Activated CD4-positive, alpha-beta T cell treated with anti-CD3 and anti-CD28 coated beads, Interleukin-2, amount 10 ng/mL, durations not matched to agents 7 days and 5 days (primary cell): ENCODE data around the gene LRRN4CL. TPM values are rescaled to one million over a fixed set of nuclear protein-coding genes. Genes with fewer than 3 reads are reported as not detected.

Source experiments
- total RNA-seq, 2 experiments: library from RNA; stranded (reverse); gene quantifications; one replicate each; pipeline ENCODE4 v1.2.3, GENCODE V29; 2021

LRRN4CL gene
- total RNA-seq, 2 experiments from 2014 or later, result 0.17 to 0.40 TPM

Other genes starting within 250 kb of the LRRN4CL start
- gene AHNAK, start 142.7 kb downstream of the LRRN4CL start, total RNA-seq, result 100 to 1,000 TPM; 206 to 237 TPM
- gene EEF1G, start 115.6 kb downstream of the LRRN4CL start, total RNA-seq, result 1,000 to 10,000 TPM; 1,239 to 1,470 TPM
- gene TUT1, start 98.0 kb downstream of the LRRN4CL start, total RNA-seq, result 10 to 100 TPM; 24.1 to 26.0 TPM
- gene MTA2, start 87.7 kb downstream of the LRRN4CL start, total RNA-seq, result 100 to 1,000 TPM; 270 to 299 TPM
- gene EML3, start 76.8 kb downstream of the LRRN4CL start, total RNA-seq, result 100 to 1,000 TPM; 137 to 144 TPM
- 1 to 10 TPM; 1.0 to 1.3 TPM for gene ROM1, start 76.3 kb downstream of the LRRN4CL start, total RNA-seq
- gene B3GAT3, start 67.5 kb downstream of the LRRN4CL start, total RNA-seq, result 10 to 100 TPM; 63.4 to 71.1 TPM
- 100 to 1,000 TPM; 290 to 291 TPM for gene GANAB, start 42.9 kb downstream of the LRRN4CL start, total RNA-seq
- gene INTS5, start 36.2 kb downstream of the LRRN4CL start, total RNA-seq, result 10 to 100 TPM; 26.3 to 27.6 TPM
- 10 to 100 TPM; 86.0 to 93.9 TPM for gene C11orf98, start 24.3 kb downstream of the LRRN4CL start, total RNA-seq
- gene CSKMT, start 24.2 kb downstream of the LRRN4CL start, total RNA-seq, result 10 to 100 TPM; 11.0 to 18.2 TPM
- gene UQCC3, start 17.9 kb downstream of the LRRN4CL start, total RNA-seq, result 1 to 10 TPM; 6.7 to 7.4 TPM
- gene LBHD1, start 17.3 kb downstream of the LRRN4CL start, total RNA-seq, result 10 to 100 TPM; 19.5 to 21.3 TPM
- gene UBXN1, start 10.5 kb downstream of the LRRN4CL start, total RNA-seq, result 100 to 1,000 TPM; 126 to 146 TPM
- 10 to 100 TPM; 28.3 to 41.0 TPM for gene BSCL2, start 17.9 kb upstream of the LRRN4CL start, total RNA-seq
- not detected for gene GNG3, start 18.1 kb upstream of the LRRN4CL start, total RNA-seq
- 10 to 100 TPM; 67.9 to 69.0 TPM for gene HNRNPUL2, start 37.9 kb upstream of the LRRN4CL start, total RNA-seq
- 10 to 100 TPM; 51.1 to 59.9 TPM for gene TTC9C, start 39.0 kb upstream of the LRRN4CL start, total RNA-seq
- gene ZBTB3, start 64.6 kb upstream of the LRRN4CL start, total RNA-seq, result 10 to 100 TPM; 14.3 to 18.5 TPM
- gene POLR2G, start 72.0 kb upstream of the LRRN4CL start, total RNA-seq, result 10 to 100 TPM; 87.2 to 99.8 TPM
- gene TAF6L, start 81.9 kb upstream of the LRRN4CL start, total RNA-seq, result 10 to 100 TPM; 17.7 to 19.4 TPM
- 10 to 100 TPM; 46.8 to 55.9 TPM for gene TMEM179B, start 97.9 kb upstream of the LRRN4CL start, total RNA-seq
- 10 to 100 TPM; 17.9 to 19.4 TPM for gene TMEM223, start 102.5 kb upstream of the LRRN4CL start, total RNA-seq
- gene NXF1, start 115.9 kb upstream of the LRRN4CL start, total RNA-seq, result 100 to 1,000 TPM; 110 to 121 TPM
- gene STX5, start 142.5 kb upstream of the LRRN4CL start, total RNA-seq, result 10 to 100 TPM; 34.1 to 41.0 TPM
- under 1 TPM in 1 of 2 experiments, not detected in 1; 0.48 TPM for gene TEX54, start 143.3 kb upstream of the LRRN4CL start, total RNA-seq
- gene WDR74, start 150.1 kb upstream of the LRRN4CL start, total RNA-seq, result 10 to 100 TPM; 53.8 to 60.4 TPM
- gene SLC3A2, start 191.4 kb upstream of the LRRN4CL start, total RNA-seq, result 100 to 1,000 TPM; 153 to 157 TPM
- not detected for gene CHRM1, start 231.8 kb upstream of the LRRN4CL start, total RNA-seq